ENCODE data around the gene SYNRG. TPM values are rescaled to one million over a fixed set of nuclear protein-coding genes. Genes with fewer than 3 reads are reported as not detected.
A peak's percentile ranks its signal among the peaks of the same experiment; 100 is the strongest.

The SYNRG gene
- polyA plus RNA-seq, 5 donors = 31.0 to 40.7 (median 38.0) TPM

DNA sequence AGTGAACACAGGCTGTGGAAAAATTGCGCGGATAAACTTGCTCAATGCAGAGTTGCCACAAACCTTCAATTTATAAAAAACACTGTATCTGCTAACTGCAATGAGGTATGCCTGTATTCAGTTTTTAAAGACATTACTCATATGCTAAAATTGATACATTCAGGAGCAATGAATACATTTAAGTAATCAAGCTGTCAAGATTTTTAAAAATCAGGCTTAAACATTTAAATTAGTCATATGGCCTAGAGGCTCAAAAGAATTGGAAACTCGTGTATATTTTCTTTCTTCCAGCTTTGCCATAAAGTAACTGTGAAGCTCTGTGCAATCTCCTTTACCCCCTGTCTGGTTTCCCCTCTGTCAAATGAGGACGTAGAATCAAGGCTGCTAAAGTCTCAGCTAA is 4.1 kb downstream of the SYNRG start:
- DNase-seq = no peak

DNA sequence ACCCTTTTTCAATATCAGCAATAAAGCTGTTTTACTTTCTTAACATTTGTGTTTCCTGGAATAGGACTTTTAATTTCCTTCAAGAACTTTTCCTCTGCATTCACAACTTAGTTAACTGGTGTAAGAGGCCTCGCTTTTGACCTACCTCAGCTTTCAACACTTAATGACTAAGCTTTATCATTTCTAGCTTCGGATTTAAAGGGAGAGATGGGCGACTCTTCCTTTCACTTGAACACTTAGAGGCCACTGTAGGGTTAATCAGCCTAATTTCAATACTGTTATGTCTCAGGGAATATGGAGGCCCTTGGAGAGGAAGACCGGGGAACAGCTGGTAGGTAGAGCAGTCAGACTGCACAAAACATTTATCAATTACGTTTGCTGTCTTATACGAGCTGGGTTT is 4.7 kb downstream of the SYNRG start:
- DNase-seq = no peak

DNA sequence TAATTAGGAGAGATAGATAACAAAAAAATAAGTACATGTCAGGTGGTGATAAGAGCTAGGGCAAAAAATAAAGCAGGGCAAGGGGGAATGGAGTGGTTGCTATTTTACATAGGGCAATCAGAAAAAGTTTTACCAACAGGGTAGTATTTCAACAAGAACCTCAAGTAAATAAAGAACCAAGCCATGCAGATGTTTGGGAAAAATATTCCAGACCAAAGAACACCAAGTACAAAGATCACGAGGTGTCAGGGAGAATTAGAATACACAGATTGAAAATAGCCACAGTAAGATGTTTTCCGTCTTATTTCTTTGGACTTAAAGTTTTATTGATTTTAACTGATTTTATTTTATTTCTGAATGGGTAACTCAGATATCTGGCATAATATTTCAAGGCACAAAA is 11.1 kb downstream of the SYNRG start:
- no peak for DNase-seq

DNA sequence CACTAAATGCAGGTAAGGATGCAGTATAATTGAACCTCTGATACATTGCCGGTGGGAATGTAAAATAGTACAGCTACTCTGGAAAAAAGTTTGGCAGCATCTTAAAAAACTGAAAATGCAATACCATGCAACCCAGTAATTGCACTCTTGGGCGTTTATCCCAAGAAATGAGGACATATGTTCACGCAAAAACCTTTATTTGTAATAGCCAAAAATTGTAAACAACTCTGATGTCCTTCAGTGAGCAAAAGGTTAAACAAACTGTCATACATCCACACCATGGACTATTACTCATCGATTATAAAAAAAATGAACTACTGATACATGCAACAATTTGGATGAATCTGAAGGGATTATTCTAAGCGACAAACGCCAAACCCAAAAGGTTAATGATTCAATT is 16.9 kb downstream of the SYNRG start:
- DNase-seq = no peak

DNA sequence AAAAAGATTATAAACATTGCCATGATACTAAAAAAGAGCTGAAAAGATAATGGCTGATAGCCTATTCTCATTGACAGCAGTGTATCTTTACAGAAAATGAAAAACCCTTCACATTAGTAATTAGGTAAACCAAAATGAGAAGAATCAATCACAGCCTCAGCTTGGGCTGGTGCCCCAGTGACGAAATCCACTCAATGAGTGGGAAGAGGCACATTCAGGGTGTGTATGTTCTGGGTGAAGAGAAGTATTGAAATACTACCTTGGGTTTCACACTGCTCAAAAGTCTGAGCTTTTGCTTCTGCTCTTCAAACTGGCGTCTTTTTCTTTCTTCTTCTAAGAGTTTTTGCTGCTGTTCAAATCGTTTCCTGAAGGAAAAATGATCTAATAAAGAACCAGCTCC is 24.2 kb downstream of the SYNRG start:
- no peak for DNase-seq

DNA sequence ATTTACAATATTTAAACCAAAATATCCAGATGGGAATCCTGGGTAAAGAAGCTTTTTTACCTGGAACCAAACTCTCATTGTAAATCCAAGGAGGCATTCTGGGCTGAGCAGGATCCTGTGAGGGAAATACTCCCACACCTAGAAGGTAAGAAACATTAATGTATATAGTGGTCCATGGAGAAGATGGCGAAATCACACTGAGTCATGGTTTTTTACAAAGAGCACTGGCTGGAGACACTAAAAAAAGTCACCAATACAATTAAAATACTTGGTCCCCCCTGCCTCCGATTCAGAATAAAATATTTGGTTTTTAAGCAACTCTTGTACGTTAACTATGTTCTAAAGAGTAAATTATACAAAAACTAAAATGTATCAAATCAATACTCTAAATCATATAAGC is 32.9 kb downstream of the SYNRG start:
- DNase-seq = no peak

DNA sequence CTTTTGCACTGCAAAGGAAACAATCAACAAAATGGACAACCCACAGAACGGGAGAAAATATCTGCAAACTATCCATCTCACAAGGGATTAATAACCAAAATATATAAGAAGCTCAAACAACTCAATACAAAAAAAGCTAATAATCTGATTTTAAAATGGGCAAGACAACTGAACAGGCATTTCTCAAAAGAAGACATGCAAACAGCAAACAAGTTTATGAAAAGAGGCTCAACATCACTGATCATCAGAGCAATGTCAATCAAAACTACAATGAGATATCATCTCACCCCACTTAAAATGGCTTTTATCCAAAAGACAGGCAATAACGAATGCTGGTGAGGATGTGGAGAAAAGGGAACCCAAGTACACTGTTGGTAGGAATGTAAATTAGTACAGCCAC is 34.8 kb downstream of the SYNRG start:
- no peak for DNase-seq

DNA sequence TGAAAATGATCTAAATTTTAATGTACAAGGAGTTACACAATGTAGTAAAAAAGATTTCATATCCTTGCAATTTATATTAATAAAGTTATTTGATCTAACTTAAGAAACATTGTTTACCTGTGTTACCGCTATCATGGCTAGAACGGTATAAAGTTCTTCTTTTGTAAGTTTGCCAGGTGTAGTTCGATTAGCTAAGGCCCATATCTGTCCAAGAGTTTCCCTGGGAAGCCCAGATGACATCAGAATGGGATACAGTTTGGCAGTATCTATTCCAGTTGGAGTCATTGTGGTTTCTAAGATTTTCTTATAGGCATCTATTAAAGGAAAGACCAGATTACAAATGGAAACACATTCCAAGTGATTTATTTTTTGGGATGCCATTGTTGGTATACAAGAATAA is 37.5 kb downstream of the SYNRG start:
- DNase-seq = no peak

DNA sequence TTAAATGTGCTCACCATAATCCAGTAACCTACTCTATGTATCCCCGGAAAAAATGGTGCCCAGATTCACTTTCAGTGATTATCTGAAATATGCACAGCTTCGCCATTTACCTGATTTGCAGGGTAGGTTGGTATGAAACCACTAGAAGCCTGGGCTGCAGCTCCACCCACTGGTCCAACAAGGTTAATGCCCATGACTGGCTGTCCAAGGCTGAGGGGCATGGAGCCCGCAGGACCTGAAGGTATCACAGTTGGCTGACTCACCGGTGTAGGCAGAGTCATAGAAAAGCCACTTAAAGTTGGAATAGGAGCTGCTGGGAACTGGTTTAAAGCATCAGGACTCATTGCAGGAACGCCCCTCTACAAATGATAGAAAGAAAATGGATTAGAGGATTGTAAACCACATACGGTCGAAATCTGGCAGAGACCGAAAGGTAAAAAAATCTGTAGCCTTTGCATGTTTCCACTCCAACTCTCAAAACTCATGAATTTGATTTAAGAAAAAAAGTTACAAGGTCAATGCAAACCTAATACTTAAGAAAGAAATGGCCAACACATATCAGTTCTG is 38.6 kb downstream of the SYNRG start:
- no peak for DNase-seq

DNA sequence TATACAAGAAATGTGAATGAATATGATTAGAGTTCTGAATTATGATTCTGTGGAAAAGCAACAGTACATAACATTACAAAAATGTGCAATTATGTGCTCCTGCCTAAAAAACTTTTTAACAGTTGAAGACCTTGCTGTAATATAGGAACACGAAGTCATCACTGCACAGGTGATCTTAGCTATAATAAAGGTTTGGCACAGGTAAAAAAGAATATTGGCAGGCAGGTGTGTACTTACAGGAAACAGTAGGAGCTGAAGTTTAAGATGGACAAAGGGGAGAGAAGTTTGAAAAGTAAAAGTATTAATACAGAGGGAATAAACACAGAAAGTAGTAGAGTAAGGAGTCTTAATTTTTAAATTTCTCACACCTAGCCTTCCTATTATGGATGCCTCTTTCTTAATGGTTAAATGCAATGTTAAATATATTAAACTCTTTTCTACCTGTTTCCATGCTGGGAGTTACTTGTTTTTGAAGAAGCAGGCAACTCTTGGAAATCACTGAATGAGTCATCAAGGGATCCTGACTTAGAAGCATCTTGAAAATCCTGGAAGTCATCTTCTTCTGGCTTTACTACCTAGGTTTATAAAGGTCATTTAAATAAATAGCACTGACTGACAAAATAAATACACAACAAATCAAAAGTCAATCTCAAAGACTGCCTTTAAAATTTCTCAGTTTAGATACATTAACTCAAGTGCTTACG is 40.7 kb downstream of the SYNRG start:
- DNase-seq = no peak

DNA sequence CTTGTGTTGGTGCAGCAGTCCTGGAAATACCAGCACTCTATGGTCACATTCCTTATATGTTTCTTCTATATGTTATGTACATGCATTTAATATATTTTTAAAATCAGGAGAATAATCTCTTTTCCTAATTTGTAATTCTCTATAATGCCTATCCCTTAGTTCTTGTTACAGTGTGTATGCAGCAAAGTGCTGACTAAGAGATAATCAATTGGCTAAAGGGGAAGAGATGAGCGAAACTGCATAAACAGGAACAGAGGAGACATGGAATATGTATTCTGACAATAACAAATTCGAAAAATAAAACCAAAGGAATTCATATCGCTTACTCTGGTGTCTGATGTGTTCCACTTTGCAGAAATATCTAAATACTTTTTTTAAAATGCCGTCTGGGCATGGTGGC is 41.7 kb downstream of the SYNRG start:
- DNase-seq = no peak

DNA sequence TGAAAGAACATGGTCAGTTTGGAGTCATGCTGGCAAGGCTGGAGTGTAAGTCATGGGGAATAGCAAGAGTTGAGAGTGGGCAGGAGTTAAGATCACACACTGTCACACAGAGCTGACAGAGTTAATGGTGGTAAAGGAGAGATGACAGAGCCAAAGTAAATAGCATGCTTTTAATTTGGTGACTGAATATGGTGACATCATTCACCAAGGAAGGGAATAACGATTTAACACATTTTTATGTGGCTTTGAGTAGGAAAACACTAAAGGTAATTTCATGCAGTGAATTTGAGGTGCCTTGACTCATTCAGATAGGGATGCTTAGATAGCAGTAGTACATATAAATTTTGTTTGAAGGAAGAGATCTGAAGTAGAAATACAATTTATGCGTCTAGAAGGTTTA is 42.1 kb downstream of the SYNRG start:
- DNase-seq = no peak

DNA sequence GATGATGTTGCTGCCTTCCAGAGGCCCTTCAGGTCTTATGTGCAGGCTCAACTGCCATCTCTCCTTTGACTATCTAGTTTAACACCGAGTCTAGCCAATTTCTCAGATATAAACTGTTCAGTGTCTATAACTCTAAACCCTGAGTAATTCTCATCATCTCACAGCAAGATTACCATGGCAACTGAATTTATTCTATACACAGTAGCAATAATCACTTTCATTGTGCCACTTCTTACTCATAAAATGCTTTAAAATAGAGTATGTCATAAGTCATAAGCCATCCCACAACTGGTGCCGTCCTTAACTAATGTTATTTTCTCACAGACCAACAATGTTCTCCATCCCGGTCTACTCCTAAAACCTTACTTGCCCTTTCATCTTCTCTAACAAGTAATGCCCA is 45.0 kb downstream of the SYNRG start:
- DNase-seq = no peak

DNA sequence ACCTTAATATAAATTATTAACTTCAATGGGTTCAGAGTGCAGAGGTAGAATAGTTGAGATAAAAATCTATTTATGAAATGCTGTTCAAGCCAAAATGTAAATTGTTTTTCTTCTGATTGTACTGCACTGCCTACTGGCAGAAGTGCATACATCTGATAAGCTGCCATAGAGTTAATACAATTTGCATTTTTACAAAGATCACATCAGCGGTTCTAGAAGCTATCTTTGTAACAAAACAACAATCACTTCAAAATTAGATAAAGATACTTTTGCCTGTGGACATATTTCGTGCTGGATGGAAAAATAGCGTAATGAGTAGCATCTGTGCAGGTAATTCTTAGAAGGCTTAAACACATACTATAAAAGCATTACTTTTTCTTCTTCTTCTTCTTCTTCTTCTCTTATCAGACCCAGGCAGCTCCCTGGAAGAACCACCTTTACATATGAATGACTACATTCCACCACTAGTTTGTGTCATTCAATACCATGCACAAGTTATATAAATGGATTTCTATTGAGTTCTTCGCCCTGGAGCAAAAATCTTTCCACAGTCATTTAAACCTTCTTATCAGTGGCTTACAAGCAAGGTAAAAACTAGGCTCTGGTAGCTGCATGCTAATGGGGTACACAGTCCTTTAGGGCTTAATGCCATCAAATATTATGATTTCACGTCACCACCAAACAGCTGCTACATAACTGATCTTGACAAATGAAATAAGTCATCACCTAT is 47.0 kb downstream of the SYNRG start:
- DNase-seq = no peak

DNA sequence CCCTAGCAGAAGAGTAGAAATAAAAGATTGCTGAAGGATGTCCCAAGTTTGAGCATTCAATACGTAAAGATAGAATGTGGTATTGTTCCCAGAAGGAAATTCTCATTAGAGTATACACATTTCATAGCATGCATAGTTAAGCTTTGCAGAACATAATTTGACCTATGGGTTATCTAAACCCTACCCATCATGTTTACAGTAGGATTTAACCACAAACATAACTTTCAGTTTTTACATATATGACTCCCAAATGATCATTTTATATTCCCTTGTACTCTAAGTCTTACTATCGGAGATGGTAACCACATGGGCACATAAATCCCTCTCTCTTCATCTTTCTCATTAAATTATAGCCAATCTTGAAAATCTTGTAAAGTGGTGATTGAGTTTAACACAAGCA is 50.9 kb downstream of the SYNRG start:
- DNase-seq = no peak

DNA sequence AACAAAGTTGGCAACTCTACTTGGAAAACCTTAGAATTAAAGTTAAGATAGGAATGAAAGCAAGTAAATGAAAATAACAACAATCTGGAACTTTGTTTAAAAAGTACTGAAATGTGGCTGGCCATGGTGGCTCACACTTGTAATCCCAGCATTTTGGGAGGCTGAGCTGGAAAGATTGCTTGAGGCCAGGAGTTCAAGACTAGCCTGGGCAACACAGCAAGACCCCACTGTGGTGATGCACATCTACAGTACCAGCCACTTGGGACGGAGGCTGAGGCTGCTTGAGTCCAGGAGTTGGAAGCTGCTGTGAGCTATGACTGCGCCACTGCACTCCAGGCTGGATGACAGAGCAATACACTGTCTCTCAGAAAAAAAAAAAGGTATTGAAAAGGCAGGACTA is 51.7 kb downstream of the SYNRG start:
- DNase-seq = no peak

DNA sequence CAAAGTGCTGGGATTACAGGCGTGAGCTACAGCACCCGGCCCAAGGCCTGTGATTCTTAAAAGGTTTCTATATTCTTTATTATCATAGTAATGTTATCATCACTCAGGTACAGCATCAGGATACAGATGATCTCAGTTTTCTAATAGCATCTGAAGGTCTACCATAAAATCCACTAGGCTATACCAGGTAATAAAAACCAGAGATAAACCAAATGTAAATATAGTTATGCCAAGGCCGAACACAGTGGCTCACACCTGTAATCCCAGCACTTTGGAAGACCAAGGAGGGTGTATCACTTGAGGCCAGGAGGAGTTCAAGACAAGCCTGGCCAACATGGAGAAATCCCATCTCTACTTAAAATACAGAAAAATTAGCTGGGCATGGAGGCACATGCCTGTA is 53.8 kb downstream of the SYNRG start:
- DNase-seq = no peak

DNA sequence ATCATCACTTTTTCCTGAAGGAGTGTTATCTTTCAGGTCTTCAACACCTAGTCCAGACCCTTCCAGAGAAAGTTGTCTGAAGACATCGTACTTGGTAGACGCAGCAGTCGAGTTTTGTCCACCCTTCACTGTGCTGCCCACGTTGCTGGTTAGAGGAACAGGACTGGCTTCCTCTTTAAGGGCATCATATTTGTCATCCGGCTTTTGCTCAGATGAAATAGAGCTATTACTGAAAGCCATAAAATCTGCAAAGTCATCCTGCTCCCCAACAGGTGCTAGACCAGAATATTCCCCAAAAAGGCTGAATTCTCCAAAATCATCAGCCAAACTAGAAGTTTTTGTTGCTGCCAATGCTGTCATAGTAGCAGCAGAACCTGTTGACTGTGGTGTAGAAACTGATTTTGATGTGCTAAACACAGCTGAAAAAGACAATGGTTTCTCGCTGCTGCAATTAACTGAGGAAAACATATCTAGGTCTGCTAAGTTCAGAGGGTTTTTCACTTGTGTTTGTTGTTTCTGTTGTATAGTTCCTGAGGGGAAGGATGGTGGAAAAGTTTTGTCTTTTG is 55.7 kb downstream of the SYNRG start:
- no peak for DNase-seq

DNA sequence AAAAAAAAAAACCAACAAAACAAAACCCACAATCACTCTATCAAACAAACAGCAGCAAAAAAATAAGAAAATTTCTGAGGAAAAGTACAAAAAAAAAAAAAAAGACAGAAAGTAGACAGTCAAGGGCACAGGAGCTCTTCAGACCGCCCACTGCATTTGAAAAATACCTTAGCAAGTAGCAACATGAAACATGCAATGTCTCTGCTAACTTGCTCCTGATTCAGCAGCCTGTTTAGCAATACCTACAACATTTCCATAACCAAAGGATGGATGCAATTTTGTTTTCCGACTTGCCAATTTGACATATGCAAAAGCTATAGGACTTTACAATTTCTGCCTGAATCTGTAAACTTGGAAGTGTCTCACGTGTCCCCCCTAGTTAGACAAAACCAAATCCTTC is 57.4 kb downstream of the SYNRG start:
- DNase-seq = no peak

DNA sequence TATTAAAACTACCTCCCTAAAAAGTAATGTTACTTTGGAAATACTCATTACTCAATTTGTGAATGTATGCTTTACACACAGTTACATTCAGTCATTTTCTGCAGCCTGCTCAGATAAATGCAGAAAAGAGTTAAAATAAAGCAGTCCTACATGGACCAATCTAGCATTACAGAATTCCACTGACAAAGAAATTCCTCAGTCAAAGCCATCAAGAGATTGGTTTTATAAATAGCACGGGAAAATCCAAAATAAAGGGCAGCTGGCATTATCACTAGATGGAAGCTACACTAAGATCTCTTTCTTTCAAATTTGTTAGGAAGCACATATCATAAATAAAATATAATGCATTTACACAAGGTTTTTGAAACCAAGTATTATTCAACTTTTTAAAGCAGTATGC is 61.2 kb downstream of the SYNRG start:
- DNase-seq = no peak

DNA sequence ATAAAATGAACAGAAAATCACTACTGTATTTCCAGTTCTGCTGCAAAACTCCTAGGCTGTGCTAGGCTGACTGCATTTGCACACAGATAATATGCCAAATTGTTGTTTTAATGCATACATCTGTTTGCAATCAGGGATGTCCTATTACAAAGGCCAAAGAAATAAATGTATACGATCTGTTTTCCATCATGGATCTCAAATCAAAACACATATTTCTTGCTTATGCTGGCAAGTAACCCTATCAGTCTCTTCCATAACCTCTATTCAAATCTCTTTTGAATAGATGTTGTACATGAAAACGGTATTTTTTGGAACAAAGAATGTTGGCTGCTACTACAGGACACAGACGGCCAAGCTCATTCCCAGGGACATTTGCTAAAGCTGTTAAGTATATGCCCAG is 62.9 kb downstream of the SYNRG start:
- peak; percentile 4 to 9 for DNase-seq

DNA sequence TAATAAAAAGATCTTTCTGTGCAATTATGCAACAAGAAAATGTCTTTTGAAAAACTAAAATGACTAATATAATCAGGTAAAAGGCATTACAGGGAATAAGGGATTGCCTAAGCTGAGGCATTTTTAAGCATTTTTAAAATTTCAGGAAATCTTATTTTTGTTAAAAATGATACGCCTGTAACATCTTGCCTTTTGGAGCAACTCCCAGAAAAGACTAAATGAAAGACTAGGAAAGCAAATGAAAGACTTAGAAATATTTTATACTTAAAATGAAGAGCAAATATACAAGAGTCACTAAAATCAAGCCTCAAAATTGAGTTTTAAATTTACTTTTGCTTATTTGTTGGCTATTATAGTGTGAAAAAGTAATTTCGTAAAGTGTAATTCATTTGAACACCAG is 63.7 kb downstream of the SYNRG start:
- no peak for DNase-seq

DNA sequence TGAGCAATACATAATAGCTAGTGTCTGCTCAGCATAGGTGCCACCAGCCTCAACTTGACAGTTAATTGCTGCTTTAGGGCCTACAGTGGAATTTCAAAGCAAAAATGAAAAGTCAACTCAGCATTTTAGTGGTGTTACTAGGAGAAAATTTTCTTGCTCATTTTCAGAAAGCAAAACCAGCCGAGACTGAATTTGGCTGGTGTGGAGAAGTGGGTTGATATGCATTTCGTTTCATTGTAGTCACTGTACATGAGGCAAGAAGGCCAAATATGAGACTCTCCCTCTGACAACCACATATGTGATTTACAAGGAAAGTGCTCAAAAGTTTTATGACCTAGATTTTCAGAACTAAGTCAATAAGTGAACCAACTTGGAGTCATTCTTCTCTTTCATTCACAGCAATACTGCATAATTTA is 65.6 kb downstream of the SYNRG start:
- no peak for DNase-seq

All from right lung (tissue), 5 donors.